ENCODE results near the gene PPP2R3A. TPM values are rescaled to one million over a fixed set of nuclear protein-coding genes. Genes with fewer than 3 reads are reported as not detected.

Gene PPP2R3A
- total and polyA plus RNA-seq, 12 donors: 2.1 to 23.1 (median 14.3) TPM

GRCh38 chr3:135924506-135924905 is 41.0 kb upstream of the PPP2R3A start:
- WGBS, 4 donors: 85 to 100% (median 89%) methylated on average over 1 of the region's 1 CpG; no CpG with 5 or more reads in 1 of the 4 donors
- Histone ChIP-seq H3K9me3 (replicated peaks in 1 of 3) (no peaks in the 10 kb centered on the region), H3K27ac (no peak overlapping the region), H3K36me3 (replicated peaks in 1 of 2) (no peaks in the 10 kb centered on the region), H3K4me1 (replicated peaks in 1 of 2) (no peaks in the 10 kb centered on the region), H3K27me3 (no peaks in the 10 kb centered on the region), H3K4me3 (no peak overlapping the region)
- intact Hi-C loops (cut with DNase I): no loop called here
- no peak for TF ChIP-seq CTCF (IDR thresholded peaks at IDR 0.05)
- DNase-seq: no peak

DNA sequence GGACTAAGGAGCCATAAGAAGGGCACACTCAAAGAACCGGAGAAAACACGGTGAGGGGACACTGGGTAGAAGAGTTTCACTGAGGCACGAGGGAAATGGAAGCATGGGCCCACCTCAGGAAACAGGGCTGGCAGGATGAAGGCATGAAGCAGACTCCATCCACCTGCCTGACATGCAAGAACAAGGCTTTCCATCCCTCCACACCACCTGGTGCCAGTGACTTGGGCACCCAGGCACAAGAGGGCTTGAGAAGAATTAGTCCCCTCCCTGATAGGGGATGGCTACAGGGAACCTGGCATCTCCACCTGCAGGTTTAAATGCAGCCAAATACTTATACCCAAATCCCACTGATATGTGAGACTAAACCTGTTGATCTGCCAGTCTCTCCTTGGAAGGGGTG is 38.9 kb upstream of the PPP2R3A start:
- intact Hi-C loops (cut with DNase I): no loop called here
- 82 to 95% (median 93%) methylated on average over 3 of the region's 3 CpGs for WGBS, 4 donors
- no peak overlapping the region for H3K4me3 ChIP-seq
- H3K27ac ChIP-seq: no peak overlapping the region
- H3K9me3 ChIP-seq (replicated peaks in 1 of 3): no peaks in the 10 kb centered on the region
- no peaks in the 10 kb centered on the region for H3K36me3 ChIP-seq (replicated peaks in 1 of 2)
- H3K27me3 ChIP-seq: no peaks in the 10 kb centered on the region
- no peaks in the 10 kb centered on the region for H3K4me1 ChIP-seq (replicated peaks in 1 of 2)
- DNase-seq: no peak
- no peak for TF ChIP-seq POLR2A (IDR thresholded peaks at IDR 0.05)
- TF ChIP-seq CTCF (IDR thresholded peaks at IDR 0.05): no peak

GRCh38 chr3:135927155-135927554 is 38.4 kb upstream of the PPP2R3A start:
- intact Hi-C loops (cut with DNase I): no loop called here
- DNase-seq: no peak
- Histone ChIP-seq H3K4me3 (no peak overlapping the region), H3K9me3 (replicated peaks in 1 of 3) (no peaks in the 10 kb centered on the region), H3K36me3 (replicated peaks in 1 of 2) (no peaks in the 10 kb centered on the region), H3K4me1 (replicated peaks in 1 of 2) (no peaks in the 10 kb centered on the region), H3K27me3 (no peaks in the 10 kb centered on the region), H3K27ac (no peak overlapping the region)
- TF ChIP-seq CTCF (IDR thresholded peaks at IDR 0.05) (no peak), POLR2A (IDR thresholded peaks at IDR 0.05) (no peak)
- WGBS, 4 donors: 67 to 91% (median 79%) methylated on average over 1 of the region's 1 CpG

DNA sequence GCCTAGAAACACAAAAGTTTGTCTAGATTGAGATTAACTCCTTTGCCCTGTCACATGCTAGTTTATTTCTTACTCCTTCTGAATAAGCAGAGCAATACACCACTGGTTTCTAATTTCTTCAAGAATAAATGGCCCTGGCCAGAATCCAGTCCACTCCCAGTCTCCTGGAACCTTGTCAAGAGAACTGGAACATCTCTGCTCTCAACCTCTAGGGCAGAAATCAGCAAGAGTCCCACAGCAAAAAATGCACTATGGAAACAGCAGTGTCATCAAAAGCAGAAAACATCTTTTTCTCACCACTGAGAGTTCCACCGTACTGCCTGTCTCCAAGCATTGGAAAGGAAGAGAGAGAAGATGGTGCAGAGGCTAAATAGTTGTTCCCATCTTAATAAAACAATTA is 35.9 kb upstream of the PPP2R3A start:
- Histone ChIP-seq H3K4me1 (replicated peaks in 1 of 2) (no peaks in the 10 kb centered on the region), H3K9me3 (replicated peaks in 1 of 3) (no peaks in the 10 kb centered on the region), H3K27me3 (no peaks in the 10 kb centered on the region), H3K4me3 (no peak overlapping the region), H3K36me3 (replicated peaks in 1 of 2) (no peaks in the 10 kb centered on the region), H3K27ac (no peak overlapping the region)
- WGBS, 4 donors: 64 to 77% (median 71%) methylated on average over 1 of the region's 1 CpG
- peak; percentile 47 to 90 (median 59) for DNase-seq
- TF ChIP-seq POLR2A (IDR thresholded peaks at IDR 0.05) (no peak), CTCF (IDR thresholded peaks at IDR 0.05) (peak in 3 of 6 experiments; percentile 12 to 43 (median 12))
- intact Hi-C loops (cut with DNase I): no loop called here
